Esophagus mucosa (tissue), 1 donor: Measurements from ENCODE around the gene MUCL1. TPM values are rescaled to one million over a fixed set of nuclear protein-coding genes. Genes with fewer than 3 reads are reported as not detected.

Source experiments
- total RNA-seq: library from RNA; stranded (reverse); gene quantifications from one replicate; pipeline ENCODE4 v1.2.4, GENCODE V29; 2023
- donor health status: DM: yes; HTN: yes; CAD: no.

Gene MUCL1
- total RNA-seq, 1 donor from 2014 or later = not detected

Other genes starting within 250 kb of the MUCL1 start
- not detected for gene LACRT, start 219.6 kb upstream of the MUCL1 start, total RNA-seq
- gene DCD, start 206.2 kb upstream of the MUCL1 start, total RNA-seq = not detected
- gene TESPA1, start 130.2 kb downstream of the MUCL1 start, total RNA-seq = 0.68 TPM
- gene NEUROD4, start 165.5 kb downstream of the MUCL1 start, total RNA-seq = not detected